ENCODE data around the gene PTPRN. TPM values are rescaled to one million over a fixed set of nuclear protein-coding genes. Genes with fewer than 3 reads are reported as not detected.

The PTPRN gene
- total RNA-seq, 1 experiment from 2014 or later = not detected

GRCh38 chr2:219284501-219285372 is 24.5 kb downstream of the PTPRN start:
- Histone ChIP-seq H3K4me2 (ENCODE audit: low read length) (no peak overlapping the region), H3K9me3 (ENCODE audit: control insufficient read depth in 1 of 2, insufficient read depth in 1 of 2, low read depth in 1 of 2, low read length in 2 of 2) (no peaks in the 10 kb centered on the region), H2AFZ (ENCODE audit: low read depth, low read length, poor library complexity, severe bottlenecking) (no peak overlapping the region), H3K4me3 (replicated peaks in 1 of 2; ENCODE audit: low read depth in 1 of 2, low read length in 2 of 2) (no peak overlapping the region), H3K9me2 (ENCODE audit: insufficient read depth) (no peaks in the 10 kb centered on the region), H3K27me3 (ENCODE audit: insufficient read depth, low read length) (no peaks in the 10 kb centered on the region), H3K9ac (ENCODE audit: low read length) (no peak overlapping the region), H3K4me1 (ENCODE audit: control insufficient read depth in 1 of 2, insufficient read depth in 2 of 2, low read length in 2 of 2) (peaks cover 17 to 25% of the 10 kb centered on the region in 2 experiments), H3K79me2 (ENCODE audit: insufficient read depth, low read length) (no peaks in the 10 kb centered on the region), H3K36me3 (ENCODE audit: control insufficient read depth in 1 of 2, insufficient read depth in 2 of 2, low read length in 2 of 2) (no peaks in the 10 kb centered on the region), H4K20me1 (ENCODE audit: insufficient read depth) (no peaks in the 10 kb centered on the region), H3K27ac (ENCODE audit: low read depth, low read length) (no peak overlapping the region)
- intact Hi-C loops (cut with micrococcal nuclease) = no loop called here
- ChIA-PET CTCF (no interaction called here), POLR2A (no interaction called here), RAD21 (ENCODE audit: low non-redundant PET in 1 of 2, low total read pairs in 2 of 2, uncharacterized antibody in 2 of 2, unreplicated experiment in 2 of 2) (no interaction called here)
- TF ChIP-seq POLR2AphosphoS5 (IDR thresholded peaks at IDR 0.05; ENCODE audit: low read depth, low read length) (no peak), ZFX (IDR thresholded peaks at IDR 0.05) (no peak), REST (IDR thresholded peaks at IDR 0.05; ENCODE audit: low read depth) (no peak)
- DNase-seq (ENCODE audit: low read depth, low spot score) (no peak), ATAC-seq (no peak)
- no TSS peak for BruUV-seq (replicated peaks)

Measured in HCT116 (cell line).